Vagina (tissue), 2 donors: ENCODE results near the gene POP7. TPM values are rescaled to one million over a fixed set of nuclear protein-coding genes. Genes with fewer than 3 reads are reported as not detected.
"Not testable (repeated sequence)": the region's sequence is repeated elsewhere in the genome, so short reads cannot be mapped to it uniquely, and the experiment has no call there.

Experiments
- DNase-seq, 2 donors: peaks; one replicate each; pipeline ENCODE4 v3.0.0-alpha.2; 2017; ENCODE audit errors: extremely low spot score in 2 of 2
- H3K27ac ChIP-seq: fragments of 200-600 bp; sonication (generic); one replicate; pipeline ENCODE4 v1.5.1; 2019
- H3K27me3 ChIP-seq: fragments of 200-600 bp; sonication (generic); one replicate; pipeline ENCODE4 v1.5.1; 2019
- H3K36me3 ChIP-seq, 2 donors: fragments of 200-600 bp; sonication (generic); one replicate each; pipeline ENCODE4 v1.5.1; 2017 to 2019
- H3K4me1 ChIP-seq: fragments of 200-600 bp; sonication (generic); one replicate; pipeline ENCODE4 v1.5.1; 2019
- H3K4me3 ChIP-seq, 2 donors: fragments of 200-600 bp; sonication (generic); 1 replicate in 1 of 2; 2 replicates in 1 of 2; pipeline ENCODE4 v1.5.1; 2016 to 2019
- H3K9me3 ChIP-seq: fragments of 200-600 bp; sonication (generic); one replicate; pipeline ENCODE4 v1.5.1; 2019
- POLR2A ChIP-seq, 2 donors: fragments of 450-650 bp; IDR thresholded peaks; one replicate each; pipeline ENCODE4 v1.6.1; 2017; ENCODE audit warnings: antibody characterized with exemption in 2 of 2, mild to moderate bottlenecking in 2 of 2, moderate library complexity in 2 of 2
- POLR2AphosphoS5 ChIP-seq, 2 donors: sonication (generic); formaldehyde crosslinking; IDR thresholded peaks; one replicate each; pipeline ENCODE4 v1.9.0; 2017; ENCODE audit warnings: antibody characterized with exemption in 2 of 2, mild to moderate bottlenecking in 2 of 2, low read depth in 1 of 2; ENCODE audit not compliant: insufficient read depth in 1 of 2
- intact Hi-C: fragments of 100-400 bp; cut with DNase I; formaldehyde crosslinking; loops from one replicate; pipeline ENCODE4 v1.15.1; 2023
- total RNA-seq: library from RNA; depleted of rRNA; stranded (reverse); fragments of >200 nt; gene quantifications from one replicate; pipeline ENCODE4 v1.2.3, GENCODE V29; 2016
- TF ChIP-seq, protein P1 (sequence below), 3 experiments: fragments of 450-650 bp in 2 of 3; fragments of 200-600 bp in 1 of 3; sonication (generic) in 1 of 3; IDR thresholded peaks; one replicate each; pipeline ENCODE4 v1.5.1; 2017 to 2019; ENCODE audit warnings: antibody characterized with exemption in 3 of 3, mild to moderate bottlenecking in 2 of 3, moderate library complexity in 2 of 3

The POP7 gene
- total RNA-seq, 1 donor from 2014 or later: 44.0 TPM

DNA sequence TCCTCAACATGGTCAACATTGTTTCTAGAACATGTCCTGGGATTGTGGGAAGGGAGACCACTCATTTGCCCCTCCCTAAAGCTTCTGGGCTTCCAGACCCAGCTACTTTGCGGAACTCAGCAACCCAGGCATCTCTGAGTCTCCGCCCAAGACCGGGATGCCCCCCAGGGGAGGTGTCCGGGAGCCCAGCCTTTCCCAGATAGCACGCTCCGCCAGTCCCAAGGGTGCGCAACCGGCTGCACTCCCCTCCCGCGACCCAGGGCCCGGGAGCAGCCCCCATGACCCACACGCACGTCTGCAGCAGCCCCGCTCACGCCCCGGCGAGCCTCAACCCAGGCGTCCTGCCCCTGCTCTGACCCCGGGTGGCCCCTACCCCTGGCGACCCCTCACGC lies 14.4 kb downstream of the POP7 start, which contains the start of gene EPO:
Gene EPO (plus strand): TSS at position 190 of the 392 bp plus-strand sequence. CDS start 513 bp downstream, outside the sequence.
- peaks cover 20% of the 10 kb centered on the region for H3K4me1 ChIP-seq
- no peak for TF ChIP-seq POLR2A (IDR thresholded peaks at IDR 0.05)
- H3K27me3 ChIP-seq: peaks cover 4% of the 10 kb centered on the region
- intact Hi-C loops: no loop called here
- no peak for DNase-seq
- H3K9me3 ChIP-seq: no peaks in the 10 kb centered on the region
- H3K27ac ChIP-seq: no peak within 1 kb of the TSS
- H3K36me3 ChIP-seq: no peaks in the 10 kb centered on the region
- peak within 1 kb of the TSS; percentile 7 to 30 for H3K4me3 ChIP-seq

GRCh38 chr7:100720671-100721504 lies 15.0 kb downstream of the POP7 start:
- peaks cover 24% of the 10 kb centered on the region for H3K4me1 ChIP-seq
- intact Hi-C loops: no loop called here
- DNase-seq: no peak
- TF ChIP-seq, protein P1, sequence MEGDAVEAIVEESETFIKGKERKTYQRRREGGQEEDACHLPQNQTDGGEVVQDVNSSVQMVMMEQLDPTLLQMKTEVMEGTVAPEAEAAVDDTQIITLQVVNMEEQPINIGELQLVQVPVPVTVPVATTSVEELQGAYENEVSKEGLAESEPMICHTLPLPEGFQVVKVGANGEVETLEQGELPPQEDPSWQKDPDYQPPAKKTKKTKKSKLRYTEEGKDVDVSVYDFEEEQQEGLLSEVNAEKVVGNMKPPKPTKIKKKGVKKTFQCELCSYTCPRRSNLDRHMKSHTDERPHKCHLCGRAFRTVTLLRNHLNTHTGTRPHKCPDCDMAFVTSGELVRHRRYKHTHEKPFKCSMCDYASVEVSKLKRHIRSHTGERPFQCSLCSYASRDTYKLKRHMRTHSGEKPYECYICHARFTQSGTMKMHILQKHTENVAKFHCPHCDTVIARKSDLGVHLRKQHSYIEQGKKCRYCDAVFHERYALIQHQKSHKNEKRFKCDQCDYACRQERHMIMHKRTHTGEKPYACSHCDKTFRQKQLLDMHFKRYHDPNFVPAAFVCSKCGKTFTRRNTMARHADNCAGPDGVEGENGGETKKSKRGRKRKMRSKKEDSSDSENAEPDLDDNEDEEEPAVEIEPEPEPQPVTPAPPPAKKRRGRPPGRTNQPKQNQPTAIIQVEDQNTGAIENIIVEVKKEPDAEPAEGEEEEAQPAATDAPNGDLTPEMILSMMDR (IDR thresholded peaks at IDR 0.05): no peak
- TF ChIP-seq POLR2AphosphoS5 (IDR thresholded peaks at IDR 0.05; ENCODE audit: insufficient read depth in 1 of 2, low read depth in 1 of 2) (no peak), POLR2A (IDR thresholded peaks at IDR 0.05) (no peak)
- no peak overlapping the region for H3K27ac ChIP-seq
- H3K4me3 ChIP-seq: peak overlapping the region; percentile 7 to 30
- no peaks in the 10 kb centered on the region for H3K36me3 ChIP-seq
- peaks cover 4% of the 10 kb centered on the region for H3K27me3 ChIP-seq
- no peaks in the 10 kb centered on the region for H3K9me3 ChIP-seq

DNA sequence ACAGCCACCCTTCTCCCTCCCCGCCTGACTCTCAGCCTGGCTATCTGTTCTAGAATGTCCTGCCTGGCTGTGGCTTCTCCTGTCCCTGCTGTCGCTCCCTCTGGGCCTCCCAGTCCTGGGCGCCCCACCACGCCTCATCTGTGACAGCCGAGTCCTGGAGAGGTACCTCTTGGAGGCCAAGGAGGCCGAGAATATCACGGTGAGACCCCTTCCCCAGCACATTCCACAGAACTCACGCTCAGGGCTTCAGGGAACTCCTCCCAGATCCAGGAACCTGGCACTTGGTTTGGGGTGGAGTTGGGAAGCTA lies 15.5 kb downstream of the POP7 start:
- no peak for DNase-seq
- H3K4me3 ChIP-seq: no peak overlapping the region
- intact Hi-C loops: no loop called here
- no peak overlapping the region for H3K27ac ChIP-seq
- no peaks in the 10 kb centered on the region for H3K36me3 ChIP-seq
- TF ChIP-seq POLR2AphosphoS5 (IDR thresholded peaks at IDR 0.05; ENCODE audit: insufficient read depth in 1 of 2, low read depth in 1 of 2) (no peak), POLR2A (IDR thresholded peaks at IDR 0.05) (no peak)
- TF ChIP-seq, protein P1 (IDR thresholded peaks at IDR 0.05): no peak
- peaks cover 4% of the 10 kb centered on the region for H3K27me3 ChIP-seq
- H3K9me3 ChIP-seq: no peaks in the 10 kb centered on the region
- peaks cover 29% of the 10 kb centered on the region for H3K4me1 ChIP-seq

GRCh38 chr7:100722480-100723212 lies 16.7 kb downstream of the POP7 start:
- peaks cover 4% of the 10 kb centered on the region for H3K27me3 ChIP-seq
- DNase-seq: no peak
- H3K36me3 ChIP-seq: no peaks in the 10 kb centered on the region
- H3K9me3 ChIP-seq: no peaks in the 10 kb centered on the region
- intact Hi-C loops: no loop called here
- H3K4me1 ChIP-seq: peaks cover 34% of the 10 kb centered on the region
- no peak for TF ChIP-seq POLR2AphosphoS5 (IDR thresholded peaks at IDR 0.05; ENCODE audit: insufficient read depth in 1 of 2, low read depth in 1 of 2)
- TF ChIP-seq, protein P1 (IDR thresholded peaks at IDR 0.05): no peak
- TF ChIP-seq POLR2A (IDR thresholded peaks at IDR 0.05): no peak
- H3K4me3 ChIP-seq: no peak overlapping the region
- no peak overlapping the region for H3K27ac ChIP-seq

- no peak overlapping the region for H3K4me3 ChIP-seq
- peaks cover 34% of the 10 kb centered on the region for H3K4me1 ChIP-seq
- H3K27me3 ChIP-seq: peaks cover 4% of the 10 kb centered on the region
- DNase-seq: no peak
- TF ChIP-seq, protein P1 (IDR thresholded peaks at IDR 0.05): no peak
- no peak for TF ChIP-seq POLR2AphosphoS5 (IDR thresholded peaks at IDR 0.05; ENCODE audit: insufficient read depth in 1 of 2, low read depth in 1 of 2)
- no peak for TF ChIP-seq POLR2A (IDR thresholded peaks at IDR 0.05)
- no peak overlapping the region for H3K27ac ChIP-seq
- no peaks in the 10 kb centered on the region for H3K9me3 ChIP-seq
- intact Hi-C loops: no loop called here
- H3K36me3 ChIP-seq: no peaks in the 10 kb centered on the region
Observed at GRCh38 chr7:100723732-100724275, 17.9 kb downstream of the POP7 start.

DNA sequence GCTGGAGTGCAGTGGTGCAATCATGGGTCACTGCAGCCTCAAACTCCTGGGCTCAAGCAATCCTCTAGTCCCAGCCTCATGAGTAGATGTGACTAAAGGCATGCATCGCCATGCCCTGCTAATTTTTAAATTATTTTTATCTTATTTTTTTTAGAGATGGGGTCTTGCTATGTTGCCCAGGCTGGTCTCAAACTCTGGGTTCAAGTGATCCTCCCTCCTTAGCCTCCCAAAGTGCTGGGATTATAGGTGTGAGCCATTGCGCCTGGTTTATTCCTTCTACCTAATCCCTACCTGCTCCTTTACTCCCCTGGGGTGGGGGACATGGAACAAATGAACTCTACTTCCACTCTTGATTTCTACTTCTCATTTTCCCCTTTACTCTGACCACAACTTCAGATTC lies 18.4 kb downstream of the POP7 start:
- not testable (repeated sequence) for H3K4me3 ChIP-seq, DNase-seq

More for the DNA sequence above, 18.4 kb downstream of the POP7 start:
- H3K27ac ChIP-seq, H3K9me3 ChIP-seq, intact Hi-C loops, H3K36me3 ChIP-seq, H3K27me3 ChIP-seq: not testable (repeated sequence)
- H3K4me1 ChIP-seq: peaks cover 34% of the 10 kb centered on the region
